GM23248 (cell line): ENCODE results near the gene COL18A1.

Experiments
- EZH2 ChIP-seq: fragments of 200-600 bp; sonication (generic); IDR thresholded peaks from 2 replicates; pipeline ENCODE4 v1.6.1; 2018; ENCODE audit warnings: antibody characterized with exemption, mild to moderate bottlenecking; ENCODE audit not compliant: insufficient read depth, poor library complexity, severe bottlenecking
- EZH2phosphoT487 ChIP-seq: fragments of 200-600 bp; sonication (generic); IDR thresholded peaks from 2 replicates; pipeline ENCODE4 v1.6.1; 2018; ENCODE audit warnings: antibody characterized with exemption, moderate library complexity, mild to moderate bottlenecking, low read depth; ENCODE audit not compliant: insufficient read depth

DNA sequence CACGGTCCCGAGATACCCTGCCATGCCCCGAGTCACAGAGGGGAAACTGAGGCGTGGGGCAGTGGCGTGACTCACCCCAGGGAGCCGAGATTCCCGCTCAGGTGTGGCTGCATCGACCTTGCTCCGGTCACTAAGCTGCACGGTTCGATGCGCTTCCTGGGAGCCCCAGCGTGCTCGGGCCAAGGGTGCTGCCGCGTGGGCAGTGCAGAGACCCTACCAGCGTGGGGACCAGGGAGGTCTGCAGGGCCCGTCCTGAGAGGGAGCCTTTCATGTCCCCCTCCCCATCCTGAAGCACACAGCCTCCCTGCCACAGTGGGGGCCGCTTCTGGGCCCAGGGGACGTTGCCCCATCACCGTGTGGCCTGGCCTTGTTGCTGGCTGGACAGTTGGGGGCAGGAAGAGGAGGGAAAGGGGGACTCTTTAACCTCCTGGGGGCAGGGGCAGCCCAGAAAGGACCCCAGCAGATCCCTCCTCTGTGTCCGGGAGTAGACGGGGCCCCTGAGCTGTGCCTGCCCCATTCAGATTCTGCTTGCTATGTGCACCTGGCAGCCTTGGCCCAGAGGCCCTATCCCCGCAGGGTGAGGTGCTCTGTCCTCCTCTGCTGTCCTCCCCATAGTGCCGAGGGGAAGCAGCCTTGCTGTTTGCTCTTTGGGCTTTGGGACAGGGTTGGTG lies 52.3 kb downstream of the COL18A1 start:
- no peak for TF ChIP-seq EZH2phosphoT487
- TF ChIP-seq EZH2, result no peak
